Duodenal mucosa (tissue), 2 donors: ENCODE data around the gene ETV6.

ENCODE experiments used
- H3K27ac ChIP-seq: one replicate; pipeline ENCODE4 v1.7.0; 2013; ENCODE audit warnings: low read depth, low read length
- H3K27me3 ChIP-seq, 2 donors: one replicate each; pipeline ENCODE4 v1.7.0; 2013; ENCODE audit warnings: low read length in 2 of 2, control low read depth in 1 of 2; ENCODE audit not compliant: insufficient read depth in 2 of 2, control insufficient read depth in 1 of 2
- H3K36me3 ChIP-seq, 2 donors: one replicate each; pipeline ENCODE4 v1.7.0; 2013; ENCODE audit warnings: low read length in 2 of 2, control low read depth in 1 of 2; ENCODE audit not compliant: insufficient read depth in 2 of 2, control insufficient read depth in 1 of 2
- H3K4me1 ChIP-seq, 2 donors: one replicate each; pipeline ENCODE4 v1.7.0; 2013; ENCODE audit warnings: low read length in 2 of 2, control low read depth in 1 of 2; ENCODE audit not compliant: insufficient read depth in 2 of 2, control insufficient read depth in 1 of 2
- H3K4me3 ChIP-seq, 2 donors: one replicate each; pipeline ENCODE4 v1.7.0; 2013; ENCODE audit warnings: low read length in 2 of 2, low read depth in 1 of 2
- H3K9ac ChIP-seq, 2 donors: one replicate each; pipeline ENCODE4 v1.7.0; 2013; ENCODE audit warnings: low read length in 2 of 2, low read depth in 1 of 2
- H3K9me3 ChIP-seq, 2 donors: one replicate each; pipeline ENCODE4 v1.7.0; 2013; ENCODE audit warnings: low read length in 2 of 2, control low read depth in 1 of 2; ENCODE audit not compliant: control insufficient read depth in 1 of 2

Gene ETV6

GRCh38 chr12:11729439-11730150 is 80.1 kb downstream of the ETV6 start:
- H3K27me3 ChIP-seq: no peaks in the 10 kb centered on the region
- H3K9ac ChIP-seq: no peak overlapping the region
- no peaks in the 10 kb centered on the region for H3K36me3 ChIP-seq
- H3K4me1 ChIP-seq: peaks cover 48 to 70% of the 10 kb centered on the region in 2 donors
- H3K27ac ChIP-seq: peak overlapping the region; percentile 49
- peak overlapping the region in 1 of 2 donors; percentile 40 for H3K4me3 ChIP-seq
- no peaks in the 10 kb centered on the region for H3K9me3 ChIP-seq

GRCh38 chr12:11730299-11731041 is 81.0 kb downstream of the ETV6 start:
- Histone ChIP-seq H3K27me3 (no peaks in the 10 kb centered on the region), H3K4me3 (peak overlapping the region; percentile 8 to 40), H3K4me1 (peaks cover 56 to 65% of the 10 kb centered on the region in 2 donors), H3K36me3 (no peaks in the 10 kb centered on the region), H3K9ac (peak overlapping the region in 1 of 2 donors; percentile 8), H3K9me3 (no peaks in the 10 kb centered on the region), H3K27ac (peak overlapping the region; percentile 57)

GRCh38 chr12:11731042-11731357 is 81.5 kb downstream of the ETV6 start:
- H3K9ac ChIP-seq: peak overlapping the region in 1 of 2 donors; percentile 8
- H3K9me3 ChIP-seq: no peaks in the 10 kb centered on the region
- H3K36me3 ChIP-seq: no peaks in the 10 kb centered on the region
- H3K27ac ChIP-seq: peak overlapping the region; percentile 57
- H3K4me1 ChIP-seq: peaks cover 52 to 64% of the 10 kb centered on the region in 2 donors
- H3K27me3 ChIP-seq: no peaks in the 10 kb centered on the region
- H3K4me3 ChIP-seq: peak overlapping the region; percentile 8 to 40

GRCh38 chr12:11731455-11731854 is 82.0 kb downstream of the ETV6 start:
- Histone ChIP-seq H3K9me3 (no peaks in the 10 kb centered on the region), H3K4me3 (no peak overlapping the region), H3K27ac (peak overlapping the region; percentile 8), H3K27me3 (no peaks in the 10 kb centered on the region), H3K36me3 (no peaks in the 10 kb centered on the region), H3K9ac (no peak overlapping the region), H3K4me1 (peaks cover 50 to 62% of the 10 kb centered on the region in 2 donors)

- no peaks in the 10 kb centered on the region for H3K9me3 ChIP-seq
- peak overlapping the region; percentile 8 for H3K27ac ChIP-seq
- no peaks in the 10 kb centered on the region for H3K36me3 ChIP-seq
- H3K27me3 ChIP-seq: no peaks in the 10 kb centered on the region
- H3K4me3 ChIP-seq: no peak overlapping the region
- no peak overlapping the region for H3K9ac ChIP-seq
- peaks cover 50 to 56% of the 10 kb centered on the region in 2 donors for H3K4me1 ChIP-seq
Observed at GRCh38 chr12:11732023-11732422, 82.5 kb downstream of the ETV6 start.

GRCh38 chr12:11732715-11733114 is 83.2 kb downstream of the ETV6 start:
- Histone ChIP-seq H3K27ac (no peak overlapping the region), H3K9ac (no peak overlapping the region), H3K4me3 (no peak overlapping the region), H3K4me1 (peaks cover 50 to 51% of the 10 kb centered on the region in 2 donors), H3K27me3 (no peaks in the 10 kb centered on the region), H3K9me3 (no peaks in the 10 kb centered on the region), H3K36me3 (no peaks in the 10 kb centered on the region)

GRCh38 chr12:11734580-11735180 is 85.2 kb downstream of the ETV6 start:
- Histone ChIP-seq H3K9me3 (no peaks in the 10 kb centered on the region), H3K9ac (no peak overlapping the region), H3K4me1 (peaks cover 33 to 39% of the 10 kb centered on the region in 2 donors), H3K4me3 (peak overlapping the region in 1 of 2 donors; percentile 15), H3K27ac (no peak overlapping the region), H3K27me3 (no peaks in the 10 kb centered on the region), H3K36me3 (no peaks in the 10 kb centered on the region)

- Histone ChIP-seq H3K4me1 (peaks cover 17 to 20% of the 10 kb centered on the region in 2 donors), H3K4me3 (no peak overlapping the region), H3K9ac (no peak overlapping the region), H3K36me3 (no peaks in the 10 kb centered on the region), H3K27me3 (no peaks in the 10 kb centered on the region), H3K27ac (no peak overlapping the region), H3K9me3 (no peaks in the 10 kb centered on the region)
Observed at GRCh38 chr12:11738450-11738849, 89.0 kb downstream of the ETV6 start.

GRCh38 chr12:11739980-11740577 is 90.6 kb downstream of the ETV6 start:
- H3K27ac ChIP-seq: no peak overlapping the region
- no peak overlapping the region for H3K4me3 ChIP-seq
- peaks cover 10 to 19% of the 10 kb centered on the region in 2 donors for H3K4me1 ChIP-seq

More at GRCh38 chr12:11739980-11740577, 90.6 kb downstream of the ETV6 start:
- no peak overlapping the region for H3K9ac ChIP-seq
- no peaks in the 10 kb centered on the region for H3K27me3 ChIP-seq
- H3K9me3 ChIP-seq: no peaks in the 10 kb centered on the region
- no peaks in the 10 kb centered on the region for H3K36me3 ChIP-seq
